LNCaP clone FGC (cell line): ENCODE data around the gene PKDCC.

ENCODE experiments used
- DNase-seq: peaks from one replicate; pipeline ENCODE4 v3.0.0-alpha.2; 2011; ENCODE audit warnings: low read depth
- H3K4me3 ChIP-seq: 2 replicates; pipeline ENCODE4 v1.5.1; 2011; ENCODE audit warnings: mild to moderate bottlenecking, low read depth, low read length, control low read depth
- CTCF ChIP-seq: IDR thresholded peaks from 2 replicates; pipeline ENCODE4 v1.5.1; 2012; ENCODE audit warnings: mild to moderate bottlenecking; ENCODE audit not compliant: control insufficient read depth, insufficient read depth; ENCODE audit errors: extremely low read depth

PKDCC gene

GRCh38 chr2:42008241-42008921 is 39.4 kb upstream of the PKDCC start:
- H3K4me3 ChIP-seq, result no peak overlapping the region
- DNase-seq, result no peak
- TF ChIP-seq CTCF, result no peak

DNA sequence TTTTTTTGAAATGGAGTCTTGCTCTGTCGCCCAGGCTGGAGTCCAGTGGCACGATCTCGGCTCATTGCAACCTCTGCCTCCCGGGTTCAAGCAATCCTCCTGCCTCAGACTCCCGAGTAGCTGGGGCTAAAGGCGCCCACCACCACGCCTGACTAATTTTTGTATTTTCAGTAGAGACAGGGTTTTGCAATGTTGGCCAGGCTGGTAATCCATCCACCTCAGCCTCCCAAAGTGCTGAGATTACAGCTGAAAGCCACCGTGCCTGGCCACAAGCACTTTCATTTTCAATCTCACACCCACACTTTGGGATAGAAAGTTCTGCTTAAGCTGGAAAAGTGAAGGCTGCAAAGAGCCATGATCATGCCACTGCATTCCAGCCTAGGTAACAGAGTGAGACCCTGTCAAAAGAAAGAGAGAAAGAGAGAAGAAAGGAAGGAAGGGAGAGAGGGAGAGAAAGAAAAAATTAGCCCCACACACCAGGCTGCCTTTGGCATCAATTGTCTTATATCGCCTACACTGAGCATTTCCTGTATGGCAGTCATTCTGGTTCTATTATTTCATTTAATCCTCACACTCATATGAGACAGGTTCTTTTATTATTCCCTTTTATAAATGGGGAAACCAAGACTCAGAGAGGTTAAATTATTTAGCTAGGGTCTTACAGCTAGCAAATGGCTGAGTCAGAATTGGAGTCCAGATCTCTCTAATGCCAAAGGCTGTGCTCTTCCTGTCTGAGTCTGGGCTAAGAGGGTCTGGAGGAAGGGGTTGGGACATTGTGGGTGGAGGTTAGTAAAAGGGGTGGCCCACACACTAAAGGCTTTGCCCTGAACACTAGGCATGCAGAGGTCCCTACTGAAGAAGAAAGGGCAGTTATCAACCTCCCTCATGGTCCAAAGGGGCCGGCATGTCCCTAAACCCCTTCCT is 37.9 kb upstream of the PKDCC start:
- H3K4me3 ChIP-seq, result no peak overlapping the region
- no peak for TF ChIP-seq CTCF
- DNase-seq, result no peak

DNA sequence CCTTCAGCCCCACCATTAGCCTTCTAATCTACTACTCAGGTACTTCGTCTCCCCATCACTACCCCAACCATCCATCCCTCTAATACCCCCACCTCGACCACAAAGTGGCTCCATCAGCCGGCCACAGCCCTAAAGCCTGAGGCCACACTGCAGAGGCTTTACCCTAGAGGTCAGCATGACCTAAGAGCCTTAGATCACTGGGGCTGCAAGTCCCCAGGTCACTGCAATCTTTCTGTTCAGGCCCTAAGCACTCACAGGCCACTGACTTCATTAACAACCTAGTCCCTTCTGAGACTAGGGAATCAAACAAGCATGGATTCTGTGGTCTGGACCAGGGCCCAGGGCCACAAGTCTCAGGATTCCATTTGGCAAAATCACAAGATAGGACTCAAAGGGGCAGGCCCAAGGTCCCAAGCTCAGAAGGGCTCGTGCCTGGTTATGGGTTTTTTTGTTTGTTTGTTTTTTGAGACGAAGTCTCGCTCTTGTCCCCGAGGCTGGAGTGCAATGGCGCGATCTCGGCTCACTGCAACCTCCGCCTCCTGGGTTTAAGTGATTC is 37.0 kb upstream of the PKDCC start:
- TF ChIP-seq CTCF, result no peak
- no peak overlapping the region for H3K4me3 ChIP-seq
- DNase-seq, result no peak

DNA sequence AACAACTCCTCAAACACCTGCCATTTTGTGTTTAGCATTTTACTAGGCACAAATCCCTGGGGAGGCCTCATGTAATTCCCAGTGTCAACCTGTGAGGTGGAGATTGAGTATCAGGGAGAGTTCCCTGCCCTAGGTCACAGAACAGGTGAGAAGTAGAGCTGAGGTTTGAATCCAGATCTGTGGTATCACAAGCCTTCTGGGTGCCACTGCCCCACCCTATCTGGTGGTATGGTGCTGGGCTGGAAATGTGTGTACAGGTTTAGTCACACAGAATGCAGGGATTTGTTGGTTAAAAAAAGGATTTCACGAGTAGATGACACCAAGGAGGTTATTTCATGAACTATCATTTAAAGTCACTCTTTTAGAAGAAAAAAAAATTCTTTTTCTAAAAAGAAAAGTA is 35.7 kb upstream of the PKDCC start:
- no peak overlapping the region for H3K4me3 ChIP-seq
- no peak for DNase-seq
- no peak for TF ChIP-seq CTCF

- no peak for TF ChIP-seq CTCF
- H3K4me3 ChIP-seq, result no peak overlapping the region
Measured at GRCh38 chr2:42012651-42013050, 35.2 kb upstream of the PKDCC start.

GRCh38 chr2:42013409-42013808 is 34.4 kb upstream of the PKDCC start:
- DNase-seq, result no peak
- H3K4me3 ChIP-seq, result no peak overlapping the region
- no peak for TF ChIP-seq CTCF

More at GRCh38 chr2:42012651-42013050, 35.2 kb upstream of the PKDCC start:
- no peak for DNase-seq

GRCh38 chr2:42021464-42021863 is 26.4 kb upstream of the PKDCC start:
- no peak overlapping the region for H3K4me3 ChIP-seq
- no peak for DNase-seq
- TF ChIP-seq CTCF, result no peak
